LHCN-M2 (cell line): Measurements from ENCODE around the gene CTBP2. TPM values are rescaled to one million over a fixed set of nuclear protein-coding genes. Genes with fewer than 3 reads are reported as not detected.
"Not testable (repeated sequence)": the region's sequence is repeated elsewhere in the genome, so short reads cannot be mapped to it uniquely, and the experiment has no call there.

ENCODE experiments used
- DNase-seq: peaks from one replicate; pipeline ENCODE4 v3.0.0-alpha.2; 2012; ENCODE audit warnings: low read depth
- total RNA-seq: library from RNA; depleted of rRNA; stranded (reverse); fragments of >200 nt; gene quantifications from 2 replicates; pipeline ENCODE4 v1.2.3, GENCODE V29; 2014

Gene CTBP2
- total RNA-seq, 1 experiment from 2014 or later, result 51.1 TPM

GRCh38 chr10:125087191-125087896, 73.0 kb downstream of the CTBP2 start:
- DNase-seq, result no peak

- no peak for DNase-seq
Measured at GRCh38 chr10:125086691-125087090, 73.7 kb downstream of the CTBP2 start.

GRCh38 chr10:125085258-125086054, 74.9 kb downstream of the CTBP2 start:
- DNase-seq, result peak; percentile 55

GRCh38 chr10:125084614-125085257, 75.6 kb downstream of the CTBP2 start:
- peak; percentile 85 for DNase-seq

- peak; percentile 92 for DNase-seq
Measured at GRCh38 chr10:125084191-125084613, 76.2 kb downstream of the CTBP2 start.

- DNase-seq, result peak; percentile 43
Measured at GRCh38 chr10:125083576-125083920, 76.8 kb downstream of the CTBP2 start.

- no peak for DNase-seq
Measured at GRCh38 chr10:125082881-125083575, 77.3 kb downstream of the CTBP2 start.

GRCh38 chr10:125082471-125082870, 77.9 kb downstream of the CTBP2 start:
- not testable (repeated sequence) for DNase-seq

- no peak for DNase-seq
Measured at GRCh38 chr10:125081931-125082330, 78.4 kb downstream of the CTBP2 start.

GRCh38 chr10:125080984-125081383, 79.4 kb downstream of the CTBP2 start:
- DNase-seq, result no peak

GRCh38 chr10:125080296-125080695, 80.1 kb downstream of the CTBP2 start:
- no peak for DNase-seq

GRCh38 chr10:125079091-125079600, 81.2 kb downstream of the CTBP2 start:
- DNase-seq, result no peak

GRCh38 chr10:125076891-125077541, 83.3 kb downstream of the CTBP2 start:
- no peak for DNase-seq

- DNase-seq, result no peak
Measured at GRCh38 chr10:125076121-125076825, 84.1 kb downstream of the CTBP2 start.

GRCh38 chr10:125073996-125074395, 86.4 kb downstream of the CTBP2 start:
- DNase-seq, result no peak

- no peak for DNase-seq
Measured at GRCh38 chr10:125072794-125073193, 87.6 kb downstream of the CTBP2 start.

- DNase-seq, result no peak
Measured at GRCh38 chr10:125071008-125071407, 89.4 kb downstream of the CTBP2 start.

GRCh38 chr10:125068406-125068805, 92.0 kb downstream of the CTBP2 start:
- no peak for DNase-seq

GRCh38 chr10:125067764-125068163, 92.6 kb downstream of the CTBP2 start:
- DNase-seq, result no peak

GRCh38 chr10:125066764-125067450, 93.5 kb downstream of the CTBP2 start:
- no peak for DNase-seq
